Astrocyte (in vitro differentiated cells and primary cell): Measurements from ENCODE around the gene PCSK4. TPM values are rescaled to one million over a fixed set of nuclear protein-coding genes. Genes with fewer than 3 reads are reported as not detected.

Source experiments
- DNase-seq: peaks from one replicate; pipeline ENCODE4 v3.0.0-alpha.2; 2010; ENCODE audit warnings: low read depth
- FAIRE-seq: peaks from 2 replicates; lab custom pipeline; 2011; peaks lifted over from hg19 to GRCh38; lab: Jason Lieb, UNC
- H2AFZ ChIP-seq: 2 replicates; pipeline ENCODE4 v1.6.0; 2012; ENCODE audit warnings: low read depth, low read length, inconsistent platforms
- H3K27ac ChIP-seq: 2 replicates; pipeline ENCODE4 v1.5.1; 2011; ENCODE audit warnings: low read depth, low read length, inconsistent platforms
- H3K27me3 ChIP-seq: 2 replicates; pipeline ENCODE4 v1.6.0; 2011; ENCODE audit warnings: low read length, inconsistent platforms; ENCODE audit not compliant: insufficient read depth
- H3K36me3 ChIP-seq: 2 replicates; pipeline ENCODE4 v1.5.1; 2011; ENCODE audit warnings: low read length, inconsistent platforms; ENCODE audit not compliant: insufficient read depth
- H3K4me1 ChIP-seq: 2 replicates; pipeline ENCODE4 v1.5.1; 2011; ENCODE audit warnings: low read length, inconsistent platforms; ENCODE audit not compliant: insufficient read depth
- H3K4me2 ChIP-seq: 2 replicates; pipeline ENCODE4 v1.6.0; 2012; ENCODE audit warnings: low read length, inconsistent platforms
- H3K4me3 ChIP-seq: 2 replicates; pipeline ENCODE4 v1.5.1; 2011; ENCODE audit warnings: low read depth, mild to moderate bottlenecking, low read length, inconsistent platforms; ENCODE audit not compliant: insufficient read depth
- H3K79me2 ChIP-seq: 2 replicates; pipeline ENCODE4 v1.6.0; 2012; ENCODE audit warnings: mild to moderate bottlenecking, low read length, inconsistent platforms; ENCODE audit not compliant: insufficient read depth
- H3K9ac ChIP-seq: 2 replicates; pipeline ENCODE4 v1.6.0; 2012; ENCODE audit warnings: mild to moderate bottlenecking, low read length, inconsistent platforms
- H3K9me3 ChIP-seq: 2 replicates; pipeline ENCODE4 v1.5.1; 2012; ENCODE audit warnings: low read depth, mild to moderate bottlenecking, low read length, inconsistent platforms; ENCODE audit not compliant: insufficient read depth
- H4K20me1 ChIP-seq: 2 replicates; pipeline ENCODE4 v1.6.0; 2012; ENCODE audit warnings: low read length, inconsistent platforms; ENCODE audit not compliant: insufficient read depth
- H3K27ac Mint-ChIP-seq: one replicate; pipeline ENCODE4 v1.8.0; 2021; ENCODE audit warnings: mild to moderate bottlenecking, mixed read lengths; ENCODE audit not compliant: unreplicated experiment
- H3K27me3 Mint-ChIP-seq: one replicate; pipeline ENCODE4 v1.8.0; 2021; ENCODE audit warnings: low read depth, mixed read lengths; ENCODE audit not compliant: unreplicated experiment
- H3K36me3 Mint-ChIP-seq: one replicate; pipeline ENCODE4 v1.8.0; 2021; ENCODE audit warnings: low read depth, mixed read lengths; ENCODE audit not compliant: unreplicated experiment
- H3K4me1 Mint-ChIP-seq: one replicate; pipeline ENCODE4 v1.8.0; 2021; ENCODE audit warnings: low read depth, mixed read lengths; ENCODE audit not compliant: unreplicated experiment
- H3K4me3 Mint-ChIP-seq: one replicate; pipeline ENCODE4 v1.8.0; 2021; ENCODE audit warnings: mild to moderate bottlenecking, moderate library complexity, mixed read lengths; ENCODE audit not compliant: unreplicated experiment
- H3K9me3 Mint-ChIP-seq: one replicate; pipeline ENCODE4 v1.8.0; 2021; ENCODE audit warnings: mild to moderate bottlenecking, mixed read lengths; ENCODE audit not compliant: unreplicated experiment
- EZH2 ChIP-seq: IDR thresholded peaks from 2 replicates; pipeline ENCODE4 v1.6.1; 2012; ENCODE audit warnings: mild to moderate bottlenecking, low read length, inconsistent platforms; ENCODE audit not compliant: insufficient read depth
- total RNA-seq: library from RNA; stranded (reverse); gene quantifications from 2 replicates; pipeline ENCODE4 v1.2.1, GENCODE V29; 2021
- TF ChIP-seq, protein P1 (sequence below): IDR thresholded peaks from 2 replicates; pipeline ENCODE4 v1.5.1; 2011; ENCODE audit warnings: low read depth, mild to moderate bottlenecking, inconsistent platforms, low read length, moderate library complexity; ENCODE audit not compliant: insufficient read depth

Gene PCSK4
- total RNA-seq, 1 donor from 2014 or later, result 2.7 TPM

DNA sequence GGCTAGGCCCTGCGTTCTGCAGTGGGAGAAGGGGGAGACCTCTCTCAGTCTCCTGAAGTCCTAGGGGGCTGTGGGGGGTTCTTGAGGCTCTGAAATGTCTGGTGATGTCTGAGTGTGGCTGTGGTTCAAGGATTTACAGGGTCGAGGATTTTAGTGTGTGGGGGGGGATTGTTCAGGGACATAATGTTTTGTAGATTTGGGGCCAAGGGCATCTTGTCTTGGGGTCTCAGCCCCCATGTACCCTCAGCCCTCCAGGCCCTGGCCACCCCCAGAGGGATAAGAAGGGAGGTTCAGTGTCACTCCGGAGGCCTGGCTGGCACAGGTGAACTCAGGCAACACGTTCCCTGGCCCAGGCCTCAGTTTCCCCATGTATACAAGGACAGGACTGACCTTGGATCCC lies 42.6 kb downstream of the PCSK4 start:
- Mint-ChIP-seq H3K4me3 (peak overlapping the region; percentile 75), H3K36me3 (peaks cover 9% of the 10 kb centered on the region), H3K27me3 (peaks cover 31% of the 10 kb centered on the region), H3K27ac (no peak overlapping the region), H3K9me3 (no peaks in the 10 kb centered on the region), H3K4me1 (peaks cover 2% of the 10 kb centered on the region)
- no peak for DNase-seq
- H3K27ac ChIP-seq, result no peak overlapping the region
- no peak overlapping the region for H3K4me3 ChIP-seq
- H3K4me1 ChIP-seq, result peaks cover 6% of the 10 kb centered on the region
- peaks cover 4% of the 10 kb centered on the region for H3K36me3 ChIP-seq
- peaks cover 56% of the 10 kb centered on the region for H4K20me1 ChIP-seq
- no peaks in the 10 kb centered on the region for H3K9me3 ChIP-seq
- H2AFZ ChIP-seq, result no peak overlapping the region
- no peak for FAIRE-seq
- TF ChIP-seq, protein P1, sequence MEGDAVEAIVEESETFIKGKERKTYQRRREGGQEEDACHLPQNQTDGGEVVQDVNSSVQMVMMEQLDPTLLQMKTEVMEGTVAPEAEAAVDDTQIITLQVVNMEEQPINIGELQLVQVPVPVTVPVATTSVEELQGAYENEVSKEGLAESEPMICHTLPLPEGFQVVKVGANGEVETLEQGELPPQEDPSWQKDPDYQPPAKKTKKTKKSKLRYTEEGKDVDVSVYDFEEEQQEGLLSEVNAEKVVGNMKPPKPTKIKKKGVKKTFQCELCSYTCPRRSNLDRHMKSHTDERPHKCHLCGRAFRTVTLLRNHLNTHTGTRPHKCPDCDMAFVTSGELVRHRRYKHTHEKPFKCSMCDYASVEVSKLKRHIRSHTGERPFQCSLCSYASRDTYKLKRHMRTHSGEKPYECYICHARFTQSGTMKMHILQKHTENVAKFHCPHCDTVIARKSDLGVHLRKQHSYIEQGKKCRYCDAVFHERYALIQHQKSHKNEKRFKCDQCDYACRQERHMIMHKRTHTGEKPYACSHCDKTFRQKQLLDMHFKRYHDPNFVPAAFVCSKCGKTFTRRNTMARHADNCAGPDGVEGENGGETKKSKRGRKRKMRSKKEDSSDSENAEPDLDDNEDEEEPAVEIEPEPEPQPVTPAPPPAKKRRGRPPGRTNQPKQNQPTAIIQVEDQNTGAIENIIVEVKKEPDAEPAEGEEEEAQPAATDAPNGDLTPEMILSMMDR, result no peak
- no peak for TF ChIP-seq EZH2
- H3K4me2 ChIP-seq, result no peak overlapping the region
- no peak overlapping the region for H3K9ac ChIP-seq
- H3K27me3 ChIP-seq, result peaks cover 33% of the 10 kb centered on the region
- no peaks in the 10 kb centered on the region for H3K79me2 ChIP-seq

DNA sequence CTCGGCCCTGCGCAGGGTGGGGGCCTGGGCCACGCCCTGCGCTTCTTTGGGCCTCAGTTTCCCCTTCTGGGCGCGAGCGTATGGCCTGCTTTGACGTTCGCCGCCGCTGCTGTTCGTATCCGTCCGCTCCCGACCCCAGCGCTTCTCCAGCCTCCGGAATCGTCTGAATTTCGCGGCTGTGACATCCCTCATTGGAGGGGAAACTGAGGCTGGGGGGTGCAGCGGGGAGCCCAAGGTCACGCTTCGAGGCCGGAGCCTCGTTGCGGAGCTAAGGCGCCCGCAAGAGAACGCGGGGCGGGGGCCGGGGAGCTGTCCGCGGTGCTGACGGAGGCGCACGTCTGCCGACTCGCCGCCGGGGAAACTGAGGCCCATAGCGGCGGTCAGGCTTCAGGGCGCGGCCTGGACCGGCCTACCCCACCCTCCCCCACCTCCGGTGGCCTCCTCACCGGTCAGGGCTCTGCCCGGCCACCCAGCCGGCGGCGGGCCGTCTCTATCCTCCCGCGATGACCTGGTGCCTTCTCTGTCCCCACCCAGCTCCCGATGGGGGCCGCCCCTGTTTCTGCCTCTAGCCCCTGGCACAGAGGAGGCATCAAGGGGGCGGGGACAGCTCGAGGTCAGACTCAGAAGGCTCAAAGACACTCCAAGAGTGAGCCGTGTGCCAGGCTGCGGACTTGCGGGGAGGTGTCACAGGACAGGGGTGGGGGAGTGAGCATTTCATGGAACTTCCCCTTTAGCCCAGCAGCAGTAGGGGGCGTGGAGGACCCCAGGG lies 43.3 kb downstream of the PCSK4 start:
- Histone ChIP-seq H3K36me3 (peaks cover 6% of the 10 kb centered on the region), H3K79me2 (peaks cover 5% of the 10 kb centered on the region), H3K4me3 (no peak overlapping the region), H3K4me2 (peak overlapping the region; percentile 78), H3K9me3 (no peaks in the 10 kb centered on the region), H3K4me1 (peaks cover 6% of the 10 kb centered on the region), H2AFZ (no peak overlapping the region), H4K20me1 (peaks cover 58% of the 10 kb centered on the region), H3K27ac (no peak overlapping the region), H3K9ac (no peak overlapping the region), H3K27me3 (peaks cover 29% of the 10 kb centered on the region)
- FAIRE-seq (no peak), DNase-seq (no peak)
- H3K27me3 Mint-ChIP-seq, result peaks cover 31% of the 10 kb centered on the region
- H3K4me1 Mint-ChIP-seq, result peaks cover 4% of the 10 kb centered on the region
- H3K9me3 Mint-ChIP-seq, result no peaks in the 10 kb centered on the region
- peak; percentile 98 for TF ChIP-seq EZH2
- TF ChIP-seq, protein P1, result no peak
- H3K36me3 Mint-ChIP-seq, result peaks cover 9% of the 10 kb centered on the region
- H3K4me3 Mint-ChIP-seq, result peak overlapping the region; percentile 75
- no peak overlapping the region for H3K27ac Mint-ChIP-seq
